Mesenchymal stem cell (in vitro differentiated cells and primary cell): Measurements from ENCODE around the gene KCND3.

ENCODE experiments used
- DNase-seq: peaks from one replicate; pipeline ENCODE4 v3.0.0-alpha.2; 2013
- H2AFZ ChIP-seq: one replicate; pipeline ENCODE4 v1.6.1; 2013; ENCODE audit warnings: low read depth, mild to moderate bottlenecking, control low read depth, inconsistent platforms, low read length, moderate library complexity
- H2AK5ac ChIP-seq: 2 replicates; pipeline ENCODE4 v1.6.1; 2013; ENCODE audit warnings: low read length, moderate library complexity, mild to moderate bottlenecking, inconsistent platforms; ENCODE audit not compliant: severe bottlenecking
- H2BK120ac ChIP-seq: one replicate; pipeline ENCODE4 v1.6.1; 2013; ENCODE audit warnings: low read depth, mild to moderate bottlenecking, inconsistent platforms, low read length, moderate library complexity
- H2BK12ac ChIP-seq, 2 experiments: one replicate each; pipeline ENCODE4 v1.6.1; 2013; ENCODE audit warnings: inconsistent platforms in 2 of 2, low read length in 2 of 2, mild to moderate bottlenecking in 2 of 2, moderate library complexity in 2 of 2, control low read depth in 1 of 2
- H2BK15ac ChIP-seq: one replicate; pipeline ENCODE4 v1.6.1; 2013; ENCODE audit warnings: mild to moderate bottlenecking, low read depth, inconsistent platforms; ENCODE audit not compliant: poor library complexity, severe bottlenecking
- H2BK5ac ChIP-seq: 2 replicates; pipeline ENCODE4 v1.6.1; 2013; ENCODE audit warnings: low read depth, mild to moderate bottlenecking, low read length, control low read depth, inconsistent platforms; ENCODE audit not compliant: poor library complexity, severe bottlenecking
- H3K14ac ChIP-seq, 2 experiments: one replicate each; pipeline ENCODE4 v1.6.1; 2013; ENCODE audit warnings: inconsistent platforms in 2 of 2, low read length in 2 of 2, control low read depth in 1 of 2, mild to moderate bottlenecking in 1 of 2, moderate library complexity in 1 of 2
- H3K18ac ChIP-seq, 2 experiments: one replicate each; pipeline ENCODE4 v1.6.1; 2013; ENCODE audit warnings: inconsistent platforms in 2 of 2, low read length in 2 of 2, control low read depth in 1 of 2, low read depth in 1 of 2, mild to moderate bottlenecking in 1 of 2
- H3K23ac ChIP-seq, 2 experiments: one replicate each; pipeline ENCODE4 v1.6.1; 2013; ENCODE audit warnings: inconsistent platforms in 2 of 2, low read length in 2 of 2, mild to moderate bottlenecking in 2 of 2, moderate library complexity in 2 of 2, control low read depth in 1 of 2
- H3K27ac ChIP-seq: 2 replicates; pipeline ENCODE4 v1.5.1; 2013; ENCODE audit warnings: mild to moderate bottlenecking, moderate library complexity, low read length, control low read depth, inconsistent platforms; ENCODE audit not compliant: poor library complexity, severe bottlenecking
- H3K27me3 ChIP-seq, 2 experiments: 2 replicates each; pipeline versions ENCODE4 v1.6.1 to v1.7.0; 2013; ENCODE audit warnings: low read length in 2 of 2, mild to moderate bottlenecking in 2 of 2, moderate library complexity in 2 of 2, control low read depth in 1 of 2, inconsistent platforms in 1 of 2; ENCODE audit not compliant: control insufficient read depth in 1 of 2, insufficient read depth in 1 of 2
- H3K36me3 ChIP-seq, 2 experiments: 2 replicates each; pipeline versions ENCODE4 v1.6.1 to v1.7.0; 2013; ENCODE audit warnings: low read length in 2 of 2, control low read depth in 1 of 2, inconsistent platforms in 1 of 2, low read depth in 1 of 2, mild to moderate bottlenecking in 1 of 2; ENCODE audit not compliant: insufficient read depth in 2 of 2, control insufficient read depth in 1 of 2
- H3K4ac ChIP-seq, 2 experiments: one replicate each; pipeline ENCODE4 v1.6.1; 2013; ENCODE audit warnings: inconsistent platforms in 2 of 2, low read length in 2 of 2, mild to moderate bottlenecking in 2 of 2, moderate library complexity in 2 of 2, control low read depth in 1 of 2, low read depth in 1 of 2
- H3K4me1 ChIP-seq: 2 replicates; pipeline ENCODE4 v1.6.1; 2013; ENCODE audit warnings: low read depth, low read length, control low read depth; ENCODE audit not compliant: control insufficient read depth, insufficient read depth
- H3K4me2 ChIP-seq: 2 replicates; pipeline ENCODE4 v1.6.1; 2013; ENCODE audit warnings: low read length, mild to moderate bottlenecking, inconsistent platforms; ENCODE audit not compliant: poor library complexity, severe bottlenecking
- H3K4me3 ChIP-seq, 2 experiments: 2 replicates each; pipeline versions ENCODE4 v1.5.1 to v1.7.0; 2013; ENCODE audit warnings: low read length in 2 of 2, mild to moderate bottlenecking in 2 of 2, control low read depth in 1 of 2, low read depth in 1 of 2; ENCODE audit not compliant: insufficient read depth in 1 of 2
- H3K79me1 ChIP-seq: replicated peaks from 2 replicates; pipeline ENCODE4 v1.6.1; 2013; ENCODE audit warnings: mild to moderate bottlenecking, control low read depth, low read length, inconsistent platforms; ENCODE audit not compliant: poor library complexity, severe bottlenecking
- H3K9ac ChIP-seq: 2 replicates; pipeline ENCODE4 v1.7.0; 2013; ENCODE audit warnings: mild to moderate bottlenecking, low read length, moderate library complexity
- H3K9me3 ChIP-seq: 2 replicates; pipeline ENCODE4 v1.7.0; 2013; ENCODE audit warnings: mild to moderate bottlenecking, low read length; ENCODE audit not compliant: control insufficient read depth
- H4K8ac ChIP-seq: one replicate; pipeline ENCODE4 v1.6.1; 2013; ENCODE audit warnings: inconsistent platforms, mild to moderate bottlenecking, low read length, moderate library complexity
- H4K91ac ChIP-seq: one replicate; pipeline ENCODE4 v1.6.1; 2013; ENCODE audit warnings: mild to moderate bottlenecking, low read length, inconsistent platforms
- WGBS: methylation state at CpG from one replicate; pipeline ENCODE4 v1.1.7; 2013; ENCODE audit warnings: mixed read lengths; 5-methylcytosine and 5-hydroxymethylcytosine counted together

Gene KCND3

DNA sequence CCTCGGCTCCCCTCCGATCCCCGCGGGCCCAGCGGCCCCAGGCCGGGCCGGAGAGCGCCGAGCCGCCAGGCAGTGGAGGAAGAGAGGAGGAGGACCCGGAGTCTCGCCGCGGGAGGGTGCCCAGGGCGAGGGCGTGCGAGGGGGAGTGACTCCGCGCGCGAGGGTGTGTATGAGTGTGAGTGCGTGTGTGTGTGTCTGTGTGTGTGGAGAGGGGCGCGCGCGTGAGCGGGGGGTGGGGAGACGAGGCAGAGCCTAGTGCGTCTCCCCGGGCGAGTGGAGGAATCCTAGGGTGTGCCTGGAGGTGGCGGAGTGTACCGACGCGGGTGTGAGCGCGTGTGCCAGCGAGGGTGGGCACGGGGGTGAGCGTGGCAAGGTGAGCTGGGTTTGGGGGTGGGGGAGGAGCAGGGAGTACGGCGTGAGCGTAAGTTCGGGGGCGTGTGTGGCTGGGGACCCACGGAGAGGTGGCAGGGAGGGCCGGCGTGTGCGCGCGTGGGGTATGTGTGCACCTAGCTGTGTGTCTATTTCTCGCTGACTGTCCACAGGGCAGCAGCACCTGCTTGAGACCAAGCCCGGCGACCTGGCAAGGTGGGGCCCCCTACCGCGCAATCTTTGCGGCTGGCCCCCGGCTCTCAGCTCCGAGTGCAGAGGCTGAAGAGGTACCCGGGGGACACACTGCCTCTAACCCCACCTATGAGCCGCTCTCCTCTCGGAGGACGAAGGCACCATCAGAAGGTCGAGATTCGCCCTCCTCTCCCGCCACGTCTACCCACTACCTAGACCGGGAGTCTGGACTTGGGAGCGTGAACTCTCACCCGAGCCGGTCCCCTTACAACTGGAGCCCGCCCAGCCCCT lies 784 bp upstream of the KCND3 start:
- Histone ChIP-seq H3K4me2 (peak overlapping the region; percentile 95), H4K91ac (no peak overlapping the region), H3K23ac (peak overlapping the region in 1 of 2 experiments; percentile 60), H2BK120ac (no peak overlapping the region), H3K4me3 (peak overlapping the region; percentile 46 to 70), H3K79me1 (no peaks in the 10 kb centered on the region), H3K27me3 (peaks cover 81 to 84% of the 10 kb centered on the region in 2 experiments), H3K4me1 (peaks cover 22% of the 10 kb centered on the region), H3K14ac (peak overlapping the region in 1 of 2 experiments; percentile 56), H2BK15ac (no peak overlapping the region), H3K27ac (no peak overlapping the region), H4K8ac (no peak overlapping the region), H3K18ac (peak overlapping the region in 1 of 2 experiments; percentile 22), H3K9ac (no peak overlapping the region), H3K9me3 (no peaks in the 10 kb centered on the region), H2AFZ (no peak overlapping the region), H2BK12ac (no peak overlapping the region), H3K4ac (no peak overlapping the region), H2AK5ac (no peak overlapping the region), H3K36me3 (no peaks in the 10 kb centered on the region), H2BK5ac (no peak overlapping the region)
- WGBS, result 5% methylated on average over 65 of the region's 72 CpGs
- DNase-seq, result peak; percentile 10

- no peak for DNase-seq
- Histone ChIP-seq H3K27me3 (peaks cover 70 to 75% of the 10 kb centered on the region in 2 experiments), H3K4me1 (peaks cover 22% of the 10 kb centered on the region), H2BK12ac (no peak overlapping the region), H4K91ac (no peak overlapping the region), H3K4me2 (peak overlapping the region; percentile 95), H4K8ac (no peak overlapping the region), H2BK120ac (no peak overlapping the region), H3K18ac (no peak overlapping the region), H2BK15ac (no peak overlapping the region), H3K14ac (no peak overlapping the region), H3K4me3 (peak overlapping the region; percentile 46 to 53), H3K9ac (no peak overlapping the region), H3K4ac (no peak overlapping the region), H3K79me1 (no peaks in the 10 kb centered on the region), H2AK5ac (no peak overlapping the region), H3K36me3 (no peaks in the 10 kb centered on the region), H3K9me3 (no peaks in the 10 kb centered on the region), H3K23ac (no peak overlapping the region), H3K27ac (no peak overlapping the region), H2AFZ (no peak overlapping the region), H2BK5ac (no peak overlapping the region)
- WGBS, result 5% methylated on average over 39 of the region's 51 CpGs
Observed at GRCh38 chr1:111988743-111989453, 570 bp downstream of the KCND3 start.

GRCh38 chr1:111988377-111988742 lies 1.1 kb downstream of the KCND3 start:
- H3K4me2 ChIP-seq, result no peak overlapping the region

DNA sequence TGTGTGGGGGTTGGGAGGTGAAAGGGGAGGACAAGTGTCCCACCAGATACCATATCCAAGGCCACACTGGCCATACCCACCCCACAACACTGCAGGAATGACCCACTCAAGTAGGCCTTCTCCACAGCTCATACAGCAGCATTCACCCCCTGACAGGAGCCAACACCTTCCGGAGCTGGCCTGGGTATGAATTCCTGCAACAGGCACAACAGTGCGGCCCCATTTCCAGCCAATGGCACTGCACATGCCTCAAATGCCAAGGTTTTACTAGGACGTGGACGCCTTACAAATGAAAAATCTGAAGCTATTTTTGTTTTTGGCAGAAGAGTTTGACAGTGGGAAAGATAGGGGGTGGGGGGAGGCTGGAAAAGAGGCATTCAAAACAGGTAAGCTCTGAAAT lies 2.0 kb downstream of the KCND3 start:
- no peak overlapping the region for H2BK12ac ChIP-seq
- H2BK5ac ChIP-seq, result no peak overlapping the region
- H2BK15ac ChIP-seq, result no peak overlapping the region
- H4K91ac ChIP-seq, result peak overlapping the region; percentile 29
- H3K4me1 ChIP-seq, result peaks cover 22% of the 10 kb centered on the region
- H3K27me3 ChIP-seq, result peaks cover 56 to 69% of the 10 kb centered on the region in 2 experiments
- no peak overlapping the region for H3K14ac ChIP-seq
- no peak overlapping the region for H3K4me2 ChIP-seq
- H3K36me3 ChIP-seq, result no peaks in the 10 kb centered on the region
- no peak overlapping the region for H2AK5ac ChIP-seq
- no peak overlapping the region for H3K4me3 ChIP-seq
- H4K8ac ChIP-seq, result no peak overlapping the region
- H2AFZ ChIP-seq, result no peak overlapping the region
- no peak overlapping the region for H3K9ac ChIP-seq
- H3K23ac ChIP-seq, result no peak overlapping the region
- 79% methylated on average over 4 of the region's 4 CpGs for WGBS
- H3K9me3 ChIP-seq, result no peaks in the 10 kb centered on the region
- H3K4ac ChIP-seq, result no peak overlapping the region
- H3K27ac ChIP-seq, result no peak overlapping the region
- H3K18ac ChIP-seq, result no peak overlapping the region
- no peak for DNase-seq
- no peaks in the 10 kb centered on the region for H3K79me1 ChIP-seq
- no peak overlapping the region for H2BK120ac ChIP-seq

More at GRCh38 chr1:111988377-111988742, 1.1 kb downstream of the KCND3 start:
- Histone ChIP-seq H3K9me3 (no peaks in the 10 kb centered on the region), H3K36me3 (no peaks in the 10 kb centered on the region), H2BK12ac (no peak overlapping the region), H3K4ac (no peak overlapping the region), H4K91ac (no peak overlapping the region), H3K18ac (no peak overlapping the region), H2BK5ac (no peak overlapping the region), H3K27ac (no peak overlapping the region), H3K4me1 (peaks cover 22% of the 10 kb centered on the region), H3K79me1 (no peaks in the 10 kb centered on the region), H4K8ac (no peak overlapping the region), H3K14ac (no peak overlapping the region), H2BK15ac (no peak overlapping the region), H3K4me3 (peak overlapping the region in 1 of 2 experiments; percentile 53), H3K9ac (no peak overlapping the region), H3K23ac (no peak overlapping the region), H2BK120ac (no peak overlapping the region), H2AK5ac (no peak overlapping the region), H3K27me3 (peaks cover 65 to 72% of the 10 kb centered on the region in 2 experiments), H2AFZ (no peak overlapping the region)
- WGBS, result 41% methylated on average over 8 of the region's 8 CpGs
- no peak for DNase-seq
